NCI-H82 treated with DMSO at 0.1 percent for 48 hours (cell line): Measurements from ENCODE around the gene SERF2.
"Not testable (repeated sequence)": the region's sequence is repeated elsewhere in the genome, so short reads cannot be mapped to it uniquely, and the experiment has no call there.

Experiments
- DNase-seq: peaks from one replicate; lab custom pipeline; 2025; ENCODE audit not compliant: unreplicated experiment; lab: John Stamatoyannopoulos, UW

The SERF2 gene

GRCh38 chr15:43829951-43830540 lies 37.9 kb downstream of the SERF2 start:
- DNase-seq, result not testable (repeated sequence)

- DNase-seq, result not testable (repeated sequence)
Observed at GRCh38 chr15:43830691-43831275, 38.7 kb downstream of the SERF2 start.

GRCh38 chr15:43831519-43832052 lies 39.5 kb downstream of the SERF2 start:
- DNase-seq, result not testable (repeated sequence)

- not testable (repeated sequence) for DNase-seq
Observed at GRCh38 chr15:43832485-43832884, 40.4 kb downstream of the SERF2 start.

GRCh38 chr15:43845421-43845820 lies 53.3 kb downstream of the SERF2 start:
- no peak for DNase-seq
